Glutamatergic neuron (in vitro differentiated cells): ENCODE data around the gene GLUL. TPM values are rescaled to one million over a fixed set of nuclear protein-coding genes. Genes with fewer than 3 reads are reported as not detected.

Experiments
- DNase-seq: peaks from one replicate; pipeline ENCODE4 v3.0.0; 2022
- H3K27ac Mint-ChIP-seq: one replicate; pipeline ENCODE4 v1.8.0; 2020; ENCODE audit warnings: mild to moderate bottlenecking, mixed read lengths, inconsistent platforms; ENCODE audit not compliant: unreplicated experiment
- H3K27me3 Mint-ChIP-seq: one replicate; pipeline ENCODE4 v1.8.0; 2020; ENCODE audit warnings: mild to moderate bottlenecking, moderate library complexity, mixed read lengths, inconsistent platforms; ENCODE audit not compliant: unreplicated experiment
- H3K36me3 Mint-ChIP-seq: one replicate; pipeline ENCODE4 v1.8.0; 2020; ENCODE audit warnings: mild to moderate bottlenecking, mixed read lengths, inconsistent platforms; ENCODE audit not compliant: unreplicated experiment
- H3K4me1 Mint-ChIP-seq: one replicate; pipeline ENCODE4 v1.8.0; 2020; ENCODE audit warnings: mild to moderate bottlenecking, low read depth, mixed read lengths, inconsistent platforms; ENCODE audit not compliant: unreplicated experiment
- H3K4me3 Mint-ChIP-seq: one replicate; pipeline ENCODE4 v1.8.0; 2020; ENCODE audit warnings: mild to moderate bottlenecking, mixed read lengths, inconsistent platforms; ENCODE audit not compliant: unreplicated experiment
- H3K9me3 Mint-ChIP-seq: one replicate; pipeline ENCODE4 v1.8.0; 2020; ENCODE audit warnings: mild to moderate bottlenecking, moderate library complexity, mixed read lengths, inconsistent platforms; ENCODE audit not compliant: unreplicated experiment
- total RNA-seq: library from RNA; stranded (reverse); fragmentation: NEBNext Ultra II Directional; extraction: Animal tissue kit (Norgen Biotek cat#: 25700); gene quantifications from one replicate; pipeline ENCODE4 v1.2.1, GENCODE V29; 2021; ENCODE audit not compliant: unreplicated experiment
- TF ChIP-seq, protein P1 (sequence below): fragments of 200-600 bp; sonication (generic); IDR thresholded peaks from one replicate; pipeline ENCODE4 v1.5.0; 2021; ENCODE audit not compliant: partially characterized antibody, unreplicated experiment

Gene GLUL
- total RNA-seq, 1 donor from 2014 or later = 312 TPM

DNA sequence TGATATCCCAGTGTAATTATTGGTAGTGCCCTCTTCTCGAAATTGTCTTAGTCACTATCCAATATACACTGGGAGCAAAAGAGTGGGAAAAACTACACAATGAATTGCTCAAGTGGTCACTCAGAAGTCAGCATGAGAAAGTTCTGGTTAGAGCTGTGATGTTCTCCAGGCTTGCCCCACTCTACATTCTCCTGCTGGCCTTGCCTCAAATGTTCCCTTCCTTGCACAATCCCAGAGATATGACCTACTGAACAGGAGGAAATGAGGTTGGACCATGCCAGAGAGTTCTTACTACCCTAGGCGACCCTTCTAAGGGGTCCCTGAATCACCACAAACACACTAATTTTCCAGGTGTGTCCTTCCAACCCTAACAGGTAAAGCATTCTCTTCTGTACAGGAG lies 40.8 kb downstream of the GLUL start:
- Mint-ChIP-seq H3K9me3 (peaks cover 3% of the 10 kb centered on the region), H3K4me3 (no peak overlapping the region), H3K27me3 (no peaks in the 10 kb centered on the region), H3K27ac (no peak overlapping the region), H3K4me1 (no peaks in the 10 kb centered on the region), H3K36me3 (no peaks in the 10 kb centered on the region)
- DNase-seq = no peak
- TF ChIP-seq, protein P1, sequence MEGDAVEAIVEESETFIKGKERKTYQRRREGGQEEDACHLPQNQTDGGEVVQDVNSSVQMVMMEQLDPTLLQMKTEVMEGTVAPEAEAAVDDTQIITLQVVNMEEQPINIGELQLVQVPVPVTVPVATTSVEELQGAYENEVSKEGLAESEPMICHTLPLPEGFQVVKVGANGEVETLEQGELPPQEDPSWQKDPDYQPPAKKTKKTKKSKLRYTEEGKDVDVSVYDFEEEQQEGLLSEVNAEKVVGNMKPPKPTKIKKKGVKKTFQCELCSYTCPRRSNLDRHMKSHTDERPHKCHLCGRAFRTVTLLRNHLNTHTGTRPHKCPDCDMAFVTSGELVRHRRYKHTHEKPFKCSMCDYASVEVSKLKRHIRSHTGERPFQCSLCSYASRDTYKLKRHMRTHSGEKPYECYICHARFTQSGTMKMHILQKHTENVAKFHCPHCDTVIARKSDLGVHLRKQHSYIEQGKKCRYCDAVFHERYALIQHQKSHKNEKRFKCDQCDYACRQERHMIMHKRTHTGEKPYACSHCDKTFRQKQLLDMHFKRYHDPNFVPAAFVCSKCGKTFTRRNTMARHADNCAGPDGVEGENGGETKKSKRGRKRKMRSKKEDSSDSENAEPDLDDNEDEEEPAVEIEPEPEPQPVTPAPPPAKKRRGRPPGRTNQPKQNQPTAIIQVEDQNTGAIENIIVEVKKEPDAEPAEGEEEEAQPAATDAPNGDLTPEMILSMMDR = no peak

DNA sequence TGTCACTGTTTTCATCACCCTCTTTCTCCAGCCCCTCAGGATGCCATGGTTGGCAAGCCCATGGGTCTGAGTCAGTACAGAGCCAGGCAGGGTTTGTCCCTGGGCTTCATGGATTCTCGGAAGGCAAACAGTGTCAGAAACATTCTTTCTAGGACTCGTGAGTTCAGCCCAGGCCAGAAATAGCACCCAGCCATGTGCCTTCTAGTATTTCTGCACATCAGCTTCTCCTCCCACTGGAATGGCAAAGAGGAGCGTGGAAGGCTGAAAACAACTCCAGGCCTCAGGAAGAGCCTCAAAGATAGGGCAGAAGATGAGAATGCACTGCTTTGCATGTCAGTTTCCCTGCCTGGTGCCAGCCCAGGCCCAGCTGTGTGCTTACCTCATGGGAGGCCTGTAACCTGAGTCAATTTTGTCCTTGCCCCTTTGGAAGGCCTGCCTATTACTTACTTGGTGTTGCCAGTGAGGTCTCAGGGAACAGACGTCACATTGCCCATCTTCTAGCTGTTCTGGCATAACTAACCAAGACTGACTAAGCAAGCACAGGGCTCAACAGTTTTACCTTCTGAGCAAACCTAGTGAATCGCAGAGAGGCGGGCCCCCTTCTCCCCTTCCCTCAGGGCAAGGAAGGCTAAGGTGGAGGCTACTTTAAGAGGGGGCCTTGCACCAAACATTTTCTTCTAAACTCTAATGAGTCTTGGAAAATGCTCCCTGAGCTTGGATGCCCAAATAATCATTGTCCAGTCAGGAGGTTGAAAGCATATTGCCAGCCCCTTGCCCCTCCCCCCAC lies 42.4 kb downstream of the GLUL start:
- Mint-ChIP-seq H3K36me3 (no peaks in the 10 kb centered on the region), H3K27ac (no peak overlapping the region), H3K4me1 (no peaks in the 10 kb centered on the region), H3K4me3 (no peak overlapping the region), H3K9me3 (peaks cover 3% of the 10 kb centered on the region), H3K27me3 (no peaks in the 10 kb centered on the region)
- no peak for DNase-seq
- TF ChIP-seq, protein P1 = no peak

DNA sequence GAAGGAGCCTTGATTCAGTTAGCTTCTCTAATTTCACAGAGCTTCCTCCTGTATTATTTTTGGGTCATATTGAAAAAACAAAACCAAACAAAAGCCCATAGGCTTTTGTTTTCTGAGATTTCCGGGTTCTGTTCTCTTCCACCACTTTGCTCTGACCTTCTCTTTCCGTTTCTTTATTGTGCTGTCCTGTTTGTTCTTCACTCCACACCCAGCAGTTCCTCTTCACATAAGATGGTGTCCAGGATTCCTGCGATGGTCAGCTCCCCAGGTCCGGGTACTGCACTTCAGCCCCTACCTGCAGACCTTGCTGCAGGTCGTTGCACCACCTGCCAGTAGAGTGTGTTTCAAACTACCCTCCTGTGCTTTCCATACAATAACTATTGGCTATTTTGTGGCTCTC lies 44.6 kb downstream of the GLUL start:
- Mint-ChIP-seq H3K36me3 (no peaks in the 10 kb centered on the region), H3K9me3 (peaks cover 3% of the 10 kb centered on the region), H3K4me3 (no peak overlapping the region), H3K4me1 (no peaks in the 10 kb centered on the region), H3K27me3 (no peaks in the 10 kb centered on the region), H3K27ac (no peak overlapping the region)
- no peak for DNase-seq
- TF ChIP-seq, protein P1 = no peak

DNA sequence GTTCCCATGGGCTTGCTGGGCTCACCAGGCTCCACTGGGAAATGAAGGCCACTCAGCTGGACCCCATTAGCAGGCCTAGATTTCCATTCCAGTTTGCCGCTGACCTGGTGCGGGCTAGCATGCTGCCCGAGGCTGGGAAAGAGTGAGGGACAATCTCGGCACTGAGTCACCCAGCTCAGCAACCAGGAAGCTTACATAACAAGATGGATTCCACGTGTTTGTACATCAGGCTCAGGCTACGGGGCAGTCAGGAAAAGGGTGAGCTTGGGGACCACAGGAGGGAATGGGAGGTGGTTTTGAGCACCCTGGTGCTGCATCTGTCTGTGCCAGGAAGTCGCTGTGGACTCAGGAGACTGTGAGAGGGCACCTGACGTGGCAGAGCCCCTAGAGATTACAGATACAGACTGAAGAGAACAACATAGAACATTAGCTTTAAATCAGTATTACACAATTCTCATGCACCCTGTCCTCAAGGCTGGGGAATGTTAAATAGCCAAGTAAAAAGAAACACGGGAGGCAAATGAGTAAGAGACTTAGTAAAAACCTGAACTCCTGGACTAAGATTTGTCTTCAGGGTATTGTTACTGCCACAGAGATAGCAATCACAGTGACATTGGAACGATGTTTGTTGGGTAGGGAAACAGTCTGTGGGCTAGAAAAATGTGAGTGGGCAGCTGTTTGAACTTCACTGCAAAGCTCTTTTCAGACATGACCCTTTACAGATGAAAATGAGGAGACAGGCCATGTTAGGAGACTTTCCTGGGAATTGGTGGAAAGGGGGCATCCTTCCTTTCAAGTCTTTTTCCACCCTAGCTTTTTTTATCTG lies 51.1 kb downstream of the GLUL start:
- Mint-ChIP-seq H3K4me3 (no peak overlapping the region), H3K27me3 (no peaks in the 10 kb centered on the region), H3K4me1 (peaks cover 12% of the 10 kb centered on the region), H3K36me3 (no peaks in the 10 kb centered on the region), H3K27ac (no peak overlapping the region), H3K9me3 (no peaks in the 10 kb centered on the region)
- DNase-seq = no peak
- TF ChIP-seq, protein P1 = no peak

DNA sequence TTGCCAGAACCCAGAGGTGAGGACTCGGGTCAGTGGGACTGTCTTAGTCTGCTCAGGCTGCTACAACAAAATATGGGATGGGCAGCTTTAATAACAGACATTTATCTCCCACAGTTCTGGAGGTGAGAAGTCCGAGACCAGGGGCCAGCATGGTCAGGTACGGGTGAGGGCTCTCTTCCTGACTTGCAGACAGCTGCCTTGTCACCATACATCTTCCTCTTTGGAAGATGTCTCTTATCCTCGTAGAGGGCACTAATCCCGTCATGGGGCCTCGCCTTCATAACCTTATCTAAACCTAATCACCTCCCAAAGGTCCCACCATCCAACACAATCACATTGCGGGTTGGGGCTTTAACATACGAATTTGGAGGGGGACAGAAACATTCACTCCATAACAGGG lies 51.9 kb downstream of the GLUL start:
- H3K36me3 Mint-ChIP-seq = no peaks in the 10 kb centered on the region
- peaks cover 12% of the 10 kb centered on the region for H3K4me1 Mint-ChIP-seq
- TF ChIP-seq, protein P1 = no peak
- DNase-seq = no peak
- no peak overlapping the region for H3K4me3 Mint-ChIP-seq
- no peaks in the 10 kb centered on the region for H3K27me3 Mint-ChIP-seq
- H3K27ac Mint-ChIP-seq = no peak overlapping the region
- H3K9me3 Mint-ChIP-seq = peaks cover 2% of the 10 kb centered on the region
